ENCODE results near the gene KLHDC9. TPM values are rescaled to one million over a fixed set of nuclear protein-coding genes. Genes with fewer than 3 reads are reported as not detected.

KLHDC9 gene
- total and polyA plus RNA-seq, 2 of the 8 experiments (the other 6 are each of a cell fraction or from before 2014, with no cell fraction given), result 6.5 to 15.6 TPM

DNA sequence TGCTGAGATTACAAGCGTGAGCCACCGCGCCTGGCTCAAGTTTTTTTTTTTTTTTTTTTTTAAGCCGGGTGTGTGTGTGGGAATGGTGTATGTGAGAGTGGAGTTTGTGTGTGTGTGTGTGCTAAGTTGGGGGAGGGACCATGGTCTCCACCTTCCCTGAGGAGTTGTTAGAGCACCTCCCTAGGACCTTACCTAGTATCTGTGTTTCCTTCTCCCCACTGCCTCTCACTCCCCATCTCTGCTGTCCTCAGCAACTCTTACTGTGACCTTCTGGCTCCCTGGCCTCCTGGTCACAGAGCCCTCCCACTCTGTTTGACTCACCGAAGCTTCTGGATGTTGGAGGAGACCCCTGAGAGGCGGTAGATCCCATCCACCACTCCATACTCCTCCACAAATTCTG, 38.9 kb upstream of the KLHDC9 start:
- no peak overlapping the region for H2BK12ac ChIP-seq (ENCODE audit: low read depth, low read length)
- no peak overlapping the region for H3K14ac ChIP-seq (ENCODE audit: insufficient read length)
- no peak overlapping the region for H4K5ac ChIP-seq (ENCODE audit: insufficient read length, low read depth, low read length)
- ChIA-PET CTCF (ENCODE audit: partially characterized antibody) (interaction anchor here (0.6 to 3.9 kb wide), 5 partner anchors 9 to 125 kb away, joined by 3 to 29 read pairs (median 4); partner anchors contain the start of genes ARHGAP30 and USF1), POLR2A (ENCODE audit: partially characterized antibody) (interaction anchor here (0.9 to 4.6 kb wide), 3 partner anchors 11 to 18 kb away, joined by 3 to 28 read pairs (median 4); partner anchors contain the start of genes ARHGAP30 and USF1)
- TF ChIP-seq RXRA (IDR thresholded peaks at IDR 0.05; ENCODE audit: insufficient read depth, low read depth, low read length) (no peak), BACH1 (IDR thresholded peaks at IDR 0.05; ENCODE audit: low read length) (no peak), ZNF274 (IDR thresholded peaks at IDR 0.05; ENCODE audit: borderline replicate concordance, extremely low read depth, low read length) (no peak), SIN3A (conservative IDR thresholded peaks at IDR 0.05 in 1 of 2, IDR thresholded peaks at IDR 0.05 in 1 of 2; ENCODE audit: low read depth in 1 of 2, low read length in 2 of 2) (no peak), CEBPB (IDR thresholded peaks at IDR 0.05; ENCODE audit: low read depth, low read length) (no peak), CBX8 (IDR thresholded peaks at IDR 0.05; ENCODE audit: borderline replicate concordance, low read depth, low read length) (no peak), SUZ12 (IDR thresholded peaks at IDR 0.05; ENCODE audit: low read length) (no peak), NRF1 (IDR thresholded peaks at IDR 0.05; ENCODE audit: low read depth, low read length) (no peak)
- TF ChIP-seq, protein P1, sequence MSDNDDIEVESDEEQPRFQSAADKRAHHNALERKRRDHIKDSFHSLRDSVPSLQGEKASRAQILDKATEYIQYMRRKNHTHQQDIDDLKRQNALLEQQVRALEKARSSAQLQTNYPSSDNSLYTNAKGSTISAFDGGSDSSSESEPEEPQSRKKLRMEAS (IDR thresholded peaks at IDR 0.05), result no peak
- DNase-seq (ENCODE audit: low read depth in 1 of 2, low spot score in 2 of 2), result no peak
- no peak overlapping the region for H2AFZ ChIP-seq (ENCODE audit: low read length)
- no peak overlapping the region for H3K4me2 ChIP-seq (ENCODE audit: insufficient read depth in 1 of 2, low read depth in 2 of 2, low read length in 2 of 2)
- H3K36me3 ChIP-seq (ENCODE audit: control insufficient read depth in 2 of 4, insufficient read depth in 4 of 4, low read length in 3 of 4), result no peaks in the 10 kb centered on the region
- WGBS, 2 experiments (ENCODE audit: extremely low coverage in 1 of 2, insufficient coverage in 1 of 2, insufficient read length in 1 of 2, insufficient replicate concordance in 2 of 2, low coverage in 1 of 2, low lambda C conversion rate in 2 of 2, missing lambda C conversion rate in 1 of 2), result 91% methylated on average over 5 of the region's 6 CpGs; no CpG with 5 or more reads in 1 of the 2 experiments
- no peak for FAIRE-seq
- no peak overlapping the region for H3K27ac ChIP-seq (ENCODE audit: low read depth, low read length)
- H3K4me3 ChIP-seq (ENCODE audit: extremely low read depth in 1 of 4, insufficient read depth in 2 of 4, low read depth in 3 of 4, low read length in 4 of 4), result no peak overlapping the region
- H3K79me1 ChIP-seq (ENCODE audit: low read depth, low read length), result no peaks in the 10 kb centered on the region
- H4K20me1 ChIP-seq (replicated peaks in 1 of 2; ENCODE audit: control insufficient read depth in 1 of 2, insufficient read depth in 2 of 2, low read length in 2 of 2), result no peaks in the 10 kb centered on the region
- no peak overlapping the region; the same call in 1 of the 2 replicates for H4K8ac ChIP-seq (ENCODE audit: extremely low read depth, insufficient read depth, low read length)
- no peak overlapping the region for H3K56ac ChIP-seq (replicated peaks; ENCODE audit: insufficient read length, low read depth, low read length)
- H3K18ac ChIP-seq (ENCODE audit: extremely low read depth, low read length), result no peak overlapping the region; the same call in 1 of the 2 replicates
- H2BK120ac ChIP-seq (replicated peaks; ENCODE audit: low read depth, low read length), result no peak overlapping the region
- H4K91ac ChIP-seq (replicated peaks; ENCODE audit: insufficient read length, low read length), result no peak overlapping the region
- no peak overlapping the region for H2BK5ac ChIP-seq (ENCODE audit: low read depth, low read length)
- no peaks in the 10 kb centered on the region for H3K79me2 ChIP-seq (ENCODE audit: control insufficient read depth in 1 of 2, insufficient read depth in 2 of 2, low read length in 2 of 2)
- H3K23ac ChIP-seq (ENCODE audit: insufficient read length), result no peak overlapping the region
- H2BK20ac ChIP-seq (ENCODE audit: low read length), result no peak overlapping the region
- no peaks in the 10 kb centered on the region for H3K23me2 ChIP-seq (ENCODE audit: low read depth, low read length)
- H3K9ac ChIP-seq (replicated peaks in 1 of 4; ENCODE audit: extremely low read depth in 1 of 4, low read depth in 3 of 4, low read length in 3 of 4), result no peak overlapping the region
- no peaks in the 10 kb centered on the region for H3K27me3 ChIP-seq (replicated peaks in 1 of 4; ENCODE audit: control insufficient read depth in 3 of 4, extremely low read depth in 1 of 4, insufficient read depth in 3 of 4, low read length in 3 of 4)
- H2BK15ac ChIP-seq (ENCODE audit: low read length), result no peak overlapping the region
- no peaks in the 10 kb centered on the region for H3K4me1 ChIP-seq (replicated peaks in 1 of 4; ENCODE audit: control insufficient read depth in 3 of 4, insufficient read depth in 4 of 4, low read length in 3 of 4)
- no peaks in the 10 kb centered on the region for H3K9me3 ChIP-seq (ENCODE audit: insufficient read depth in 2 of 2, low read depth in 1 of 2, low read length in 1 of 2)
- H3K4ac ChIP-seq (replicated peaks; ENCODE audit: insufficient read length, low read depth, low read length), result no peak overlapping the region
- H2AK5ac ChIP-seq (ENCODE audit: low read depth, low read length), result no peak overlapping the region
